DMS 273 (cell line): ENCODE results near the gene BANK1.

Source experiments
- DNase-seq: peaks from one replicate; lab custom pipeline; 2025; ENCODE audit not compliant: unreplicated experiment; lab: John Stamatoyannopoulos, UW

Gene BANK1

GRCh38 chr4:101790521-101791181 lies at the start of gene BANK1:
BANK1 (plus strand) TSS chr4:101790730; CDS start chr4:101790881, 151 bp downstream.
- DNase-seq: no peak

- no peak for DNase-seq
Measured at GRCh38 chr4:101753721-101754120, 36.8 kb upstream of the BANK1 start.

GRCh38 chr4:101756181-101756580 lies 34.3 kb upstream of the BANK1 start:
- DNase-seq: no peak

- no peak for DNase-seq
Measured at GRCh38 chr4:101761405-101761804, 29.1 kb upstream of the BANK1 start.

GRCh38 chr4:101762025-101762424 lies 28.5 kb upstream of the BANK1 start:
- DNase-seq: no peak

GRCh38 chr4:101762534-101762933 lies 28.0 kb upstream of the BANK1 start:
- DNase-seq: no peak

- DNase-seq: peak; percentile 7
Measured at GRCh38 chr4:101763576-101763975, 27.0 kb upstream of the BANK1 start.

- DNase-seq: no peak
Measured at GRCh38 chr4:101774807-101775206, 15.7 kb upstream of the BANK1 start.

GRCh38 chr4:101777431-101777830 lies 13.1 kb upstream of the BANK1 start:
- DNase-seq: no peak

- DNase-seq: no peak
Measured at GRCh38 chr4:101780284-101780683, 10.2 kb upstream of the BANK1 start.

- DNase-seq: no peak
Measured at GRCh38 chr4:101782546-101782945, 8.0 kb upstream of the BANK1 start.

GRCh38 chr4:101784957-101785356 lies 5.6 kb upstream of the BANK1 start:
- no peak for DNase-seq

- DNase-seq: no peak
Measured at GRCh38 chr4:101785486-101785885, 5.0 kb upstream of the BANK1 start.

GRCh38 chr4:101787701-101788316 lies 2.7 kb upstream of the BANK1 start:
- no peak for DNase-seq

GRCh38 chr4:101791182-101791558 lies 640 bp downstream of the BANK1 start:
- DNase-seq: no peak

- no peak for DNase-seq
Measured at GRCh38 chr4:101792056-101792590, 1.6 kb downstream of the BANK1 start.

- no peak for DNase-seq
Measured at GRCh38 chr4:101793397-101793796, 2.9 kb downstream of the BANK1 start.

GRCh38 chr4:101794806-101795205 lies 4.3 kb downstream of the BANK1 start:
- no peak for DNase-seq

- DNase-seq: no peak
Measured at GRCh38 chr4:101795704-101796103, 5.2 kb downstream of the BANK1 start.

GRCh38 chr4:101801958-101802357 lies 11.4 kb downstream of the BANK1 start:
- DNase-seq: no peak

GRCh38 chr4:101806914-101807313 lies 16.4 kb downstream of the BANK1 start:
- peak; percentile 24 for DNase-seq

GRCh38 chr4:101807351-101807750 lies 16.8 kb downstream of the BANK1 start:
- no peak for DNase-seq

GRCh38 chr4:101813604-101814003 lies 23.1 kb downstream of the BANK1 start:
- DNase-seq: no peak
